Right ventricle myocardium inferior (tissue), 1 donor: ENCODE results near the gene SPSB4. TPM values are rescaled to one million over a fixed set of nuclear protein-coding genes. Genes with fewer than 3 reads are reported as not detected.
"Not testable (repeated sequence)": the region's sequence is repeated elsewhere in the genome, so short reads cannot be mapped to it uniquely, and the experiment has no call there.

Source experiments
- ATAC-seq: fragments of 200-7000 bp; cut with Tn5 transposase; one replicate; pipeline ENCODE4 v1.9.1; 2020; ENCODE audit warnings: mild to moderate bottlenecking, moderate library complexity
- DNase-seq: peaks from one replicate; pipeline ENCODE4 v3.0.0; 2021; ENCODE audit errors: missing footprints
- intact Hi-C: fragments of 100-400 bp; cut with DNase I; formaldehyde crosslinking; loops from one replicate; pipeline ENCODE4 v1.11.0; 2022
- total RNA-seq: library from RNA; stranded (reverse); fragmentation: NEBNext Ultra II Directional; extraction: Animal tissue kit (Norgen Biotek cat#: 25700); gene quantifications from one replicate; pipeline ENCODE4 v1.2.1, GENCODE V29; 2021
- donor health status: DM: no; HTN: yes; CAD: no; lungs with severe emphysema.

SPSB4 gene
- total RNA-seq, 1 donor from 2014 or later = 7.1 TPM

DNA sequence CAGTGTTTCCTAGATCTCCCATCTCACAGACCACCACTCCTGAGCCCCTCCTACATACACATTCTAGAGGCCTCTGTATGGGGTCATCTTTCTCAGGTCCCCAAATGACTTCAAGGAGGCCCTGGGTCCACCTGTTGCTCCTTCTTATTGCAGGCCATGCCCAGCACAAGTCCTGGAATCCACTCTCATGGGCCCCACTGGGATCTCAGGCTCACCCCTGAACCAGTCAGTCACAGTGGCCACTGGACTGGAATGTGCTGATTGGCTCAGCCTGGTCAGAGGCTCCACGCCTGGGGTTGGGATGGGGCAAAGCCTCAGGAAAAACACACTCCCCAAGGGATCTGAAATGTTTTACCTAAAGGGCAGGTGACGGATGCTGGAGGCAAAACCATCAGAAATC lies 55.7 kb downstream of the SPSB4 start:
- intact Hi-C loops = loop anchor here (2.0 to 5.0 kb wide), 2 partner anchors 85 to 96 kb away; no protein-coding TSS in a partner anchor
- DNase-seq (no peak), ATAC-seq (no peak)

DNA sequence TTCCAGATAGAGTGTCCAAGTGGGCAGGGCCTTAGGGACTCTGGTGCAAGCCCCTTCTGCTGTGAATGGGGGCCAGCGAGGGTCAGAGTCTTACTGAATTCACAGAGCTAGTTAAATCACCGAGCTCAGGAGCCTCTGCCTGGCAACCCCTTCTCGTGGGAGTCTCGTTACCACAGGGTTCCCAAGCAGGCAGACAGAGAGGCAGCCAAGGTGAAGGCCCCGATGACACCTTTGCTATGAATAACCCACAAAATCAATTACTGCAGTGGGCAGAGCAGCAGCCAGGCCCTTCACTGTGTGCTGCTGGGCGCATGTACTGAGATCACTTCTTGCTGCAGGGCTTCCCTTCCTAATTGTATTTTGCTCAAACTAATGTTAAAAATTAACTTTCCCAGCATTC lies 56.9 kb downstream of the SPSB4 start:
- intact Hi-C loops = loop anchor here (5.0 kb wide), 1 partner anchor 84 kb away; no protein-coding TSS in a partner anchor
- ATAC-seq (no peak), DNase-seq (no peak)

DNA sequence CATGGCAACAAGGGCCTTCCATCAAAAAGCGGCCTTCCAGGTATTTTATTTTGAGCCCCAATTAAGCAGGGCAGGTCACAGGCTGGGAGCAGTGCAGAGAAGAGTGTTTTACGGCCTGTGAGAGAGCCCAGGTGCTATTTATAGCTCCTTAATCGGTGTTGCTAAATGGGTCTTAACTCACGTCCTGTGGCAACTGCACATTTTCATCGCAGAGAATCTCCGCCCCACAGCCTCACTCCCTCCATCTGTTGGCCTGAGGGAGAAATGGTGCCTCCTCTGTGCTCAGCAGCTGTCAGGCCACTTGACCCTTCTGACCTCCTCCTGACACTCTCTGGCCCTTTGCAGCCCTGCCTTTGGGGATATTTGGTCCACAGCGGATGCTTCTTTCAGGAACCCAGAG lies 58.6 kb downstream of the SPSB4 start:
- DNase-seq (no peak), ATAC-seq (peak; percentile 86)
- intact Hi-C loops = loop anchor here (5.0 kb wide), 1 partner anchor 83 kb away; no protein-coding TSS in a partner anchor

DNA sequence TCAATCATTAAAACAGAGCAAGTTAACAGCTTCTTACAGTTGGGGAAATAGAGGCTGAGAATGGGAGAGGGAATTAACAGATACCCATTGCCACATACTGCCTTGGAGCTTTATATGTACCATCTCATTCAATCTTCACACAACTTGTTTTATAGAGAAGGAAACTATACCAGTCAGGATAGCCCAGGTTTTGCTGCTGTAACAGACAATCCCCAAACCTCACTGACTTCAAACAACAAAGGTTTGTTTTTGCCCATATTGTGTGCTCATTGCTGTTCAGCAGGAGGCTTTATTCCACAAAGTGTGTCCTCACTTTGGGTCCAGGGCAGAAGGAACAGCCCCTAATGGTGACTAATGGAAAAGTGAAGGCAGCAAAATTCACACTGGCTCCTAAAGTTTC lies 59.2 kb downstream of the SPSB4 start:
- intact Hi-C loops = no loop called here
- no peak for ATAC-seq
- no peak for DNase-seq

DNA sequence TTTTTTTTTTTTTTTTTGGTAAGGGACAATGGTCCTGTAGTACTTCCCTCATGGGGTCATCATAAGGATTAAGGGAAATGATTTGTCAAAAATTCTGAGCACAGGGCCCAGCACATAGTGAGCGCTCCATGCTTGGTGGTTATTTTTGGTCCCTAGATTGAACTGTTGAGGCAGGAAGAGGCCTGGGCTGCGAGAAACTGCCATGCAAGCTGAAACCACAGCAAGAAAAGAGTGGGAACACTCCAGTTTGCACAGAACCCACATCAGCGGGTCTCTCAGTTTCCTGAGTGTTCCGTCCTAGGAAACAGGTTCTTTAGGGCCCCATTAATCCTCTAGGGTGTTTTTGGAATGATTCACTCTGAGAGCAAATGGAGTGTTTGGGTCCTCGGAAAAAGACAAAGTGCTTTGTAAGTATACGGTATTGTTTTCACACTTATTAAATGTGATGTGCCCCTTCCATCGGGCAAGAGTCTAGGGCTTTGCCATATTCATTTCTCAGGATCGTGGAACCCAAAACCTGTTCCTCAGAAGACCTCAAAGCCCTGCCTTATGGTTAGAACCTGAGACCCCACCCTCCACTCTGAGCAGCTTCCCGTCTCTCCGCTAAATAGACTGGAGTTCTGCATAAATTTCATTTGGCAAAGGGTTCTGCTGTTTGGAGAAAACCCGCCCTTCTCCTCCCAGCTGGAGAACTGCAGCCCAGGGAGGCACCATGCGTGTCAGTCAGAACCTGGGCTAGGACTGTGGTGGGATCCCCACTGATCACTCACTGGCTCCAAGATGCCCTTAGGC lies 60.4 kb downstream of the SPSB4 start:
- intact Hi-C loops = no loop called here
- ATAC-seq = no peak

DNA sequence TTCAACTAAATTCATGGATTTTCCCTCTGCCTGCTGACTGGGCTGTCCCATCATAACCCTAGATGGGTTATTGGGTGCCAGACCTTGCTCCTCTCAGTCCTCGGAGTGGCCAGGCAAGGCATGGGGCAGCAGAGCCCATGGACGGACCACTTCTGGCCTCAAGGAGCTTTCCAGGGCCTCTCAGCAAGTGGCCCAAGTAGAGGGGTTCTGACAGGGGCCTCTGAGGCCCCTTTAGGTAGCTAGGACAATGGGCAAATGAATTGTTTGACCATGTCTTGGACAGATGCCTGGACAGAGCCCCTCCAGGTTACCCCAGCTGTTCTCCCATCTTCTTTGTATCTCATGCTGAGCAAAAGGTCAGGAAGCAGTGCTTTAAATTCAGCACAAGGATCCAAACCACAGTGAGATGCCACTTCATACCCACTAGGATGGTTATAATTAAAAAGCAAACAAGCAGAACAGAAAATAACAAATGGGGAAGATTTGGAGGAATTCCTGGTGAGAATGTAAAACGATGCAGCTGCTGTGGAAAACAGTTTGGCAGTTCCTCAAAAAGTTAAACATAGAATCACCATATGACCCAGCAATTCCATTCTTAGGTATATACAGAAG lies 61.6 kb downstream of the SPSB4 start:
- no peak for ATAC-seq
- intact Hi-C loops = no loop called here
- DNase-seq = no peak

More for the DNA sequence above, 60.4 kb downstream of the SPSB4 start:
- DNase-seq = no peak

DNA sequence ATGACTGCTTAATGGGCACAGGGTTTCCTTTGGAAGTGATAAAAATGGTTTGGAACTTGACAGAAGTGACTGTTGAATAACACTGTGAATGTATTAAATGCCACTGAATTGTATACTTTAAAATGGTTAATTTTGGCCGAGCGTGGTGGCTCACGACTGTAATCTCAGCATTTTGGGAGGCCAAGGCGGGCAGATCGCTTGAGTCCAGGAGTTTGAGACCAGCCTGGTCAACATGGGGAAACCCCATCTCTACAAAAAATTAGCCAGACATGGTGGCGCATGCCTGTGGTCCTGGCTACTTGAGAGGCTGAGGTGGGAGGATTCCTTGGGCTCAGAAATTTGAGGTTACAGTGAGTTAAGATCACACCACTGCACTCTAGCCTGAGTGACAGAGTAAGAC lies 62.5 kb downstream of the SPSB4 start:
- intact Hi-C loops, ATAC-seq: not testable (repeated sequence)

DNA sequence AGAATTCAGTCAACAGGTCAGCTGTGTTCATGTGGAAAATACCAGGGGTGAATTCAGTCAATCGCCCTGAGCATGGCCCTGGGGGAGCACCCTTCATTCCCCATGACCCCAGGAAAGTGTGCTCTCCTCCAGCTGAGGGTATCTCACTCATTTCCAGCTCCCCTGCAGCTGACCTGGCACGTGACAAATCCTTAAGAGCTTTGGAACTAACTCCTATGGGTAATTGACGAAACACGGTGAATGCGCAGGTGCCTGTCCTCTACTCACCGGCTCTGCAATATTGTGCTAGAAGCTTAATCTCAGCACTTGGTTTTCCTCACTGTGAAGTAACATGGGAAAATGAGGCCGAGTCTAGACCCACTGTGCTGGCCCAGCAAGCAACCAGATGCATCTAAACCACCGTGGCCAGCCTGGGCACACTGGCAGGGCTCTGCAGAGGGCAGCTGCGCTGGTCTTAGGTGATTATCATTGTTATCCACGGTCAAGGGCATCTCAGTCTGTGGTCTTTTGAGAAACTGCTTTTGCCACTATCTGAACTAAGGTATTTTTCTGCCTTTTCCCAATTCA lies 63.1 kb downstream of the SPSB4 start:
- no peak for DNase-seq
- no peak for ATAC-seq
- intact Hi-C loops = no loop called here

More for the DNA sequence above, 62.5 kb downstream of the SPSB4 start:
- DNase-seq = not testable (repeated sequence)

DNA sequence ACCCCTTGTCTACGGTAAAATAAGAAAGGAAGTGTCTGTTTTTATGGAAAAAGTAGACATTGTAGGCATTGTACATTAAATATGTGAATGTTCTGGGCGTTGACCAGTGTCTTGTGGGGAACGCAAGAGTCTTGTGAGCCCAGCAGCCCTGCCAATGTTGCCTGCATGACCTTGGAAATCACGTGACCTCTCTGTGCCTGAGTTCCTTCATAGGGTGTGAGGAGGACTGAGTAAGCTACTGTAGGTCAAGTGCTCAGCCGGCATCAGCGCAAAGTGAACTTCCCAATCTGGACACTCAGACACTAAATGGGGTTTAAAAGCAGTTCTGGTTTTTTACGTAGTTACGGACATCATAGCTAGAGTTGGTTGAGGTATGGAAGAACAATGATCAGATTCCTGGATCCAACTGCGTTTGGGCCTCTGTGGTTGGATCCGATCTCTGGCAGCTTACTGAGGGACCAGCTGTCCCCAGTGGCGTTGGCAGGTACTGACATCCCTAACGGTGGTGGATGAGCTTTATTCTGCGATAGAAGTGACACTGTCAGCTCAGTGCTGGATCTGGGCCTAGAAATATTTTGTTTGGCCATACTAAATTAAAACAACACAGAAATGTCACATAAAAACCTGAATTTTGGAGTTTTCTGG lies 63.8 kb downstream of the SPSB4 start:
- intact Hi-C loops = no loop called here
- no peak for ATAC-seq
- no peak for DNase-seq

DNA sequence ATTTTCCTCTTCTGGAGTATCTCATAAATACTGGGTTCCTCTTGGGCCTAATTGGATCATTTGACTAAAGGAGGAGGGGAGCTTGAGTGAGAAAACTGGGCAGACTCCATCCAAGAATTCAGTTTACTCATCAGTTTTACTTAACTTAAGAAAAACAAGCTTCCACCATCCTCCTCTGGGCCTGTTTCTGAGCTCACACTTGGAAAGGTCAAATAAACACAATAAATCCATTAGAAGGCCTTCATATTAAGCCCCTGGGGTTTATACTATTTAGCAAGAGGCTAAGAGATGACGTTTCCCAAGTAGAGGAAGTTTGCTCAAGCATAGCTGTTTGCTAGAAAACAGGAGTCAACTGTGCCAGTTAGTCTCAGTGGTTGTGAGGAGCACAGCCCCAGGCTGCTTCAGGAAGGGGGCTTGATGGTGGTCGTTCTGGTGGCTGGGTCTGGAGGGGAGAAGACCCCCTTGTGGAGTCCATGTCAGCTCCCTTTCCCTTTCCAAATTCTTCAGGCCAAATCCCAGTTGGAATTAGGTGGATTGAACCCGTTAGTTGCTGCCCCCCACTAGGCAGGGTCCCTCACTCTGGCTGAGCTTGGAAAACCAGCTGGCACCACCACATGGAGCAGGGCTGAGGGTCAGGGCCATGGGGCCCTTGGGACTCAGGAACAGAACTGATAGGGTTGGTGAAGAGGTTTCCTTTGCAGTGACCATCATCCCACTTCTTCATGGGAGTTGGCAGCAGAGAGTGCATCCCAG lies 64.8 kb downstream of the SPSB4 start:
- DNase-seq (no peak), ATAC-seq (peak; percentile 95)
- intact Hi-C loops = no loop called here

DNA sequence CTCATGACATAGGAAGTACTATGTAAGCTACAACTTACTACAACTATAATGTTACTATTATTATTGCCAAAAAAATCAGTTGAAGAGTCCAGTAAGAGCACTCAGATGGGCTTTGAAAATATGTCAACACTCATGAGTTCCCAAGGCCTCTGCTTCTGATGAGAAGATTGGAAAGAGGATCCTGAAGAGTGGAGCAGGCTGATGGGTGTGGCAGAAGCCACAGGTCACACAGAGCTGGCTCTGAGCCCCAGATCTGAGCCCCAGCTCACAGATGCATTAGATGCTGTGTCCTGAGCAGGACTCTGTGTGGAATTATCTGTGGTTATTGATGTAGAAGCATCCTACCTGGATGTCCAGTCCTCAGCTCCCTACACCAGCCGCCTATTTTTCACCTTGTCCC lies 65.6 kb downstream of the SPSB4 start:
- no peak for ATAC-seq
- intact Hi-C loops = no loop called here
- DNase-seq = no peak

DNA sequence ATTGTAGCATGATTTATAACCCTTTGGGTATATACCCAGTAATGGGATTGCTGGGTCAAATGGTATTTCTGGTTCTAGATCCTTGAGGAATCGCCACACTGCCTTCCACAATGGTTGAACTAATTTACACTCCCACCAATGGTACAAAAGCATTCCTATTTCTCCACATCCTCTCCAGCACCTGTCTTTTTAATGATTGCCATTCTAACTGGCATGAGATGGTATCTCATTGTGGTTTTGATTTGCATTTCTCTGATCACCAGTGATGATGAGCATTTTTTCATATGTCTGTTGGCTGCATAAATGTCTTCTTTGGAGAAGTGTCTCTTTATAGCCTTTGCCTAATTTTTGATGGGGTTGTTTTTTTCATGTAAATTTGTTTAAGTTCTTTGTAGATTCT lies 66.8 kb downstream of the SPSB4 start:
- DNase-seq, ATAC-seq, intact Hi-C loops: not testable (repeated sequence)

DNA sequence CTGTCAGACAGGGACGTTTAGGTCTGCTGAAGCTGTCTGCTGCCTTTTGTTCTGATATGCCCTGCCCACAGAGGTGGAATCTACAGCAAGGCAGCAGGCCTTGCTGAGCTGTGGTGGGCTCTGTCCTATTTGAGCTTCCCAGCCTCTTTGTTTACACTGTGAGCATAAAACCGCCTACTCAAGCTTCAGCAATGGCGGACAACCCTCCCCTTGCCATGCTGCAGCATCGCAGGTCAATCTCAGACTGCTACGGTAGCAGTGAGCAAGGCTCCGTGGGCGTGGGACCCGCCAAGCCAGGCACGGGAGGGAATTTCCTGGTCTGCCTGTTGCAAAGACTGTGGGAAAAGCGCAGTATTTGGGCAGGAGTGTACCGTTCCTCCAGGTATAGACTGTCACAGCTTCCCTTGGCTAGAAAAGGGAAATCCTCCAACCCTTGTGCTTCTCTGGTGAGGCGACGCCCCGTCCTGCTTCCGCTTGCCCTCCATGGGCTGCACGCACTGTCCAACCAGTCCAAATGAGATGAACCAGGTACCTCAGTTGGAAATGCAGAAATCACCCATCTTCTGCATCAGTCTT lies 71.4 kb downstream of the SPSB4 start:
- no peak for ATAC-seq
- DNase-seq = no peak
- intact Hi-C loops = no loop called here

DNA sequence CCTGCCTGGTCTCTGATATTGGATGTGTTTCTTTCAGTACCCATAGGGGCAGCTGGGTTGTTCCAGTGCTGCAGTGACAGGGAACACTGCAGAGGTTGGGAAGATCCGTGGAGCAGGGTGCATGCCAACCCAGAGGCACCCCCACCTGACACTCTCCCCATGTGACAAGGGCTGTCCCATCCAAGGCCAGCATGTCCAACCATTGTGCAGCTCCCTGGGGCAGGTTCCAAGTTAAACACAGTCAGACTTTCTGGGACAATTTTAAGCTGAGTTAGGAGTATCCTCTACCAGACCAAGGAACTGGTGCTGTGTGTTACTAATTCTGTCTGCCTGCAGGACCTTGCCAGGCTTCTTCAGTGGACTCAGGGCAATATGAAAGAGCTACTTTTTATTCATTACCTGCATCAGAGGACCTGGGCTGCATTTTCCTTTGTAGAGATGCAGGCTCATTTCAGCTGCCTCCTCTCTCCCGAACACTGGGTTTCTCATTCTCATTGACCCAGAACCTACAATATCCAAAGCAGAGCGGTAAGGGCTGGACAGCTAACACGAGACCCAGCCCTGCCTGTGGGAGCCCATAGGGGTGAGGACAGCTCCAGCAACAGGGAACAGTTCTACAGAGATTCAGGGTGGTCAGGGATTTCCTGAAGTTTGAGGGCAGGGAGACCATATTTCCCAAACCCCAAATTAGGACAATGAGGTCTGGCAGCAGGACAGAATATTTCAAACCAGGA lies 72.7 kb downstream of the SPSB4 start:
- intact Hi-C loops = no loop called here
- DNase-seq (no peak), ATAC-seq (peak; percentile 88)

DNA sequence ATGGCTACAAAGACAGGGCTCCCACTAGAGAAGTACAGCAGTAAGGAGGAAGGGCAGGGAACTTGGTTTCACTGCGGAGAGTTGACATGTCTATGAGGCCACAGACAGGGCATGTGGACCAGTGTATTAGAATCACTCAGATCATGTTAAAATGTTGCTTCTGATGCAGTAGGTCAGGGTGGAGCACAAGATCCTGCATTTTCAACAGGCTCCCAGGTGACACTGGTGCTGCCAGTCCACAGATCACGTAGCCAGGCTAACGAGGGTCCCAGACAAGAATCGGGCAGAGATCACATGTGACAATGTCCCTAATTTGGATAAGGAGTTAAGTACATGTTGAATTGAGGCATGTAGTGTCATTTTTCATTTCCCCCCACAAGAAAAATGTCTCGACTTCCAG lies 73.6 kb downstream of the SPSB4 start:
- intact Hi-C loops = no loop called here
- DNase-seq (no peak), ATAC-seq (no peak)

DNA sequence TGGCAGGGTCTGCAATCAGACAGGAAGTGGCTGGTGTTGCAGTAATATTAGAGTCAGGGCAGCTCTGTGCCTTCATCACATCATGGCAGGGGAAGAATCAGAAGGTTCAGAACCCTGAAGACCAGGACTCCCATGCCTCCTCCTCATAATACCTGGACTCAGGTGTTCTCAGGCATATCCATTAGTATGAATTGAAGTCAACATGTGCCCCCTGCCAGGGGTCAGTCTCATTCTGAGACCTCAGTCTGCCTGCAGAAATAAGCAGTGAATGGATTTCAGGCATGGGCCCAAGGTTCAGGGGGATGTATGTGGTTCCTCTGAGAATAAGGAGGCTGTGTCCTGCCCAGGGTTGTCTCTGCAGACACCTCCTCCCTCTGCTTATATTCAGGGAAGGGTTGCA lies 74.2 kb downstream of the SPSB4 start:
- DNase-seq (no peak), ATAC-seq (no peak)
- intact Hi-C loops = no loop called here

DNA sequence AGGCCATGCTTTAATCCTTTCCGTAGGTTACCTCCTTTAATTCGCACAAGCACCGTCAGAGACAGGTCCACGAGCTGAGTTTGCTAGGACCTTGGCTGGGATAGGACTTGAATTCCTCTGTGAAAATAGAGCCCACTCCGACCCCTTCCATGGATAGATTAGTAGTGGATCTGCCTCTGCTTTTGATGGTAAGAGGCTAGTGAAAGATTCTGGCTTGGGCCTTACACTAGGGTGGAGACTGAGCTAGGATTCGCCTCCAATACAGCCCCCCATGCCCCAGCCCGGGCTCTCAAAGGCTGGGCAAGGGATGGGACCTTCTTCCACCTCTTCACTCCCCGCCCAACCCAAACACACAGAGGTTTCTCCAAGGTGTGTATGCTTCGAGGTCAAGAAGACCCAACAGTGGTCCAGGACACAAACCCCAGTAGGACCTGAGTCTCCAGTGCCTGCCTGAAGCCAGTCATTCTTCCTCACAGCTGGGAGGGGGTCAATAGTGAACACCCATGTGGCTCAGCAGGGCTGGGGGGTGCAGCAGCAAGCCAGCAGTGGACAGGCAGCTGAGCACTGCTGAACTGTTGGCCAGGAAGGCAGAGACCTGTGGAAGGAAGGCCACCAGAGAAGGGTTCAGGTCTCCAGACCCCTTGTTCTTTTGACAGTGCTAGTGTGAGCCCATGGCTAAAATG lies 75.7 kb downstream of the SPSB4 start:
- no peak for ATAC-seq
- no peak for DNase-seq
- intact Hi-C loops = no loop called here
